Hepatocyte (in vitro differentiated cells): ENCODE measurements around the gene ATP23.

Experiments
- CTCF ChIP-seq: fragments of 200-600 bp; sonication (generic); IDR thresholded peaks from 2 replicates; pipeline ENCODE4 v1.5.1; 2016; ENCODE audit warnings: antibody characterized with exemption, mild to moderate bottlenecking; ENCODE audit not compliant: poor library complexity
- EZH2 ChIP-seq: fragments of 200-600 bp; sonication (generic); IDR thresholded peaks from 2 replicates; pipeline ENCODE4 v1.6.1; 2016; ENCODE audit warnings: antibody characterized with exemption, mild to moderate bottlenecking, borderline replicate concordance
- EZH2phosphoT487 ChIP-seq: fragments of 200-600 bp; sonication (generic); IDR thresholded peaks from one replicate; pipeline ENCODE4 v1.6.1; 2018; ENCODE audit warnings: antibody characterized with exemption, mild to moderate bottlenecking, low read depth, moderate library complexity; ENCODE audit not compliant: unreplicated experiment, severe bottlenecking

DNA sequence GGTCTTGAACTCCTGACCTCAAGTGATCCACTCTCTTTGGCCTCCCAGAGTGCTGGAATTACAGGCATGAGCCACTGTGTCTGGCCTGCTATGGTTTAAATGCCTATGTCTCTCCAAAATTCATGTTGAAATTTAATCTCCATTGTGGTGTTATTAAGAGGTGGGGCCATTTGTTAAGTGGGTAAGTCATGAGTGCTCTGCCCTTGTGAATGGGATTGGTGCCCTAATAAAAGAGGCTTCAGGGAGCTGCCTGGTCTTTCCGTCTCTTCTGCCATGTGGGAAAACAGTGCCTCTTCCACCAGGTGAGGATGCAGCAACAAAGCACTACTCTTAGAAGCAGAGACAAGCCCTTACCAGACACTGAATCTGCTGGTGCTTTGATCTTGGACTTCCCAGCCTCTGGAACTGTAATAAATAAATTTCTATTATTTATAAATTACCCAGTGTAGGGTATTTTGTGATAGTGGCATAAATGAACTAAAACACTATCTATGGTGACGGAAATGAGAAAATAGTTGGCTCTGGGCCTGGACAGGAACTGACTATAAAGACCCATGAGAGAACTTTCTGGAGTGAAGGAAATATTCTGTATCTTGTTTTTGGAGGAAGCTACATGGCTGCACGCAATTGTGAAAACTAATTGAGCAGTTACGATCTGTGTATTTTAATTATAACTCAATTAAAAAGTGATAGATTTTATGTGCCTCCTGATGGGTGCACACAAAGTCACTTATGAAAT, 12.1 kb upstream of the ATP23 start:
- TF ChIP-seq CTCF (no peak), EZH2phosphoT487 (no peak), EZH2 (no peak)
